MM.1S (cell line): ENCODE results near the gene SUGP2.

Source experiments
- DNase-seq: peaks from one replicate; pipeline ENCODE4 v3.0.0-alpha.2; 2015
- H2AFZ ChIP-seq: fragments of 300-600 bp; sonication (generic); 2 replicates; pipeline ENCODE4 v1.6.0; 2016; ENCODE audit warnings: antibody characterized with exemption, low read length
- H3F3A ChIP-seq: fragments of 300-600 bp; sonication (generic); 2 replicates; pipeline ENCODE4 v1.6.1; 2016; ENCODE audit warnings: mild to moderate bottlenecking, antibody characterized with exemption, low read length, moderate library complexity, mixed read lengths; ENCODE audit not compliant: insufficient read depth
- H3K27ac ChIP-seq: fragments of 300-600 bp; sonication (generic); 2 replicates; pipeline ENCODE4 v1.5.1; 2016; ENCODE audit warnings: mild to moderate bottlenecking, low read length
- H3K27me3 ChIP-seq: fragments of 300-600 bp; sonication (generic); replicated peaks from 2 replicates; pipeline ENCODE4 v1.6.0; 2016; ENCODE audit warnings: low read length; ENCODE audit not compliant: insufficient read depth
- H3K36me3 ChIP-seq: fragments of 300-600 bp; sonication (generic); replicated peaks from 2 replicates; pipeline ENCODE4 v1.6.1; 2016; ENCODE audit warnings: mild to moderate bottlenecking, low read length, mixed read lengths; ENCODE audit not compliant: insufficient read depth
- H3K4me1 ChIP-seq: fragments of 300-600 bp; sonication (generic); 2 replicates; pipeline ENCODE4 v1.6.1; 2016; ENCODE audit warnings: low read length, mixed read lengths
- H3K4me2 ChIP-seq: fragments of 300-600 bp; sonication (generic); 2 replicates; pipeline ENCODE4 v1.6.0; 2016; ENCODE audit warnings: low read depth, low read length
- H3K4me3 ChIP-seq: fragments of 300-600 bp; sonication (generic); 2 replicates; pipeline ENCODE4 v1.5.1; 2016; ENCODE audit warnings: low read length, mixed read lengths
- H3K79me2 ChIP-seq: fragments of 300-600 bp; sonication (generic); 2 replicates; pipeline ENCODE4 v1.6.1; 2016; ENCODE audit warnings: mixed run types, low read length, mixed read lengths
- H3K9ac ChIP-seq: fragments of 300-600 bp; sonication (generic); 2 replicates; pipeline ENCODE4 v1.6.1; 2016; ENCODE audit warnings: low read length, mixed read lengths
- H3K9me2 ChIP-seq: fragments of 300-600 bp; sonication (generic); replicated peaks from 2 replicates; pipeline ENCODE4 v1.6.1; 2016; ENCODE audit warnings: mild to moderate bottlenecking, low read length, mixed read lengths; ENCODE audit not compliant: insufficient read depth
- H3K9me3 ChIP-seq: fragments of 300-600 bp; sonication (generic); replicated peaks from 2 replicates; pipeline ENCODE4 v1.6.1; 2016; ENCODE audit warnings: mild to moderate bottlenecking, low read length, mixed read lengths; ENCODE audit not compliant: insufficient read depth
- H4K20me1 ChIP-seq: fragments of 300-600 bp; sonication (generic); 2 replicates; pipeline ENCODE4 v1.6.1; 2016; ENCODE audit warnings: mild to moderate bottlenecking, low read length, moderate library complexity, mixed read lengths; ENCODE audit not compliant: insufficient read depth
- EZH2 ChIP-seq: fragments of 300-600 bp; sonication (generic); optimal IDR thresholded peaks from 2 replicates; pipeline ENCODE3; 2017; ENCODE audit warnings: low read depth, mild to moderate bottlenecking, antibody characterized with exemption, low read length, mixed read lengths
- EZH2phosphoT487 ChIP-seq: fragments of 300-600 bp; sonication (generic); IDR thresholded peaks from 2 replicates; pipeline ENCODE4 v1.6.1; 2018; ENCODE audit warnings: antibody characterized with exemption, low read length
- TF ChIP-seq, protein P1 (sequence below): fragments of 300-600 bp; sonication (generic); IDR thresholded peaks from 2 replicates; pipeline ENCODE4 v1.5.1; 2016; ENCODE audit warnings: antibody characterized with exemption, low read length, mixed read lengths

Gene SUGP2

DNA sequence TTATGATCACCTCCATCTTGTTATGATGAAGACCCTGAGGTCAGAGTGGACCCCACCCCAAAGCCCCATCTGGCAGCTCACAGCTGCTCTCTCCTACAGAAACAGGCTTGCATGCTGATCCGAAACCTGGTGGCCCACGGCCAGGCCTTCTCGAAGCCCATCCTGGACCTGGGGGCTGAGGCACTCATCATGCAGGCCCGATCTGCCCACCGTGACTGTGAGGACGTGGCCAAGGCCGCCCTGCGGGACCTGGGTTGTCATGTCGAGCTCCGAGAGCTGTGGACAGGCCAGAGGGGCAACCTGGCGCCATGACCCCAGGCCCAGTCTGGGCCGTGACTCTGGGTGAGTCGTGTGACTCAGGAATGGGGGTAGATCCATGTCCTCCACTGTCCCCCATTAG is 24.0 kb upstream of the SUGP2 start:
- H3K9ac ChIP-seq = no peak overlapping the region
- no peak overlapping the region for H3K27ac ChIP-seq
- no peak overlapping the region for H2AFZ ChIP-seq
- no peak for TF ChIP-seq EZH2phosphoT487
- no peak for TF ChIP-seq EZH2
- TF ChIP-seq, protein P1, sequence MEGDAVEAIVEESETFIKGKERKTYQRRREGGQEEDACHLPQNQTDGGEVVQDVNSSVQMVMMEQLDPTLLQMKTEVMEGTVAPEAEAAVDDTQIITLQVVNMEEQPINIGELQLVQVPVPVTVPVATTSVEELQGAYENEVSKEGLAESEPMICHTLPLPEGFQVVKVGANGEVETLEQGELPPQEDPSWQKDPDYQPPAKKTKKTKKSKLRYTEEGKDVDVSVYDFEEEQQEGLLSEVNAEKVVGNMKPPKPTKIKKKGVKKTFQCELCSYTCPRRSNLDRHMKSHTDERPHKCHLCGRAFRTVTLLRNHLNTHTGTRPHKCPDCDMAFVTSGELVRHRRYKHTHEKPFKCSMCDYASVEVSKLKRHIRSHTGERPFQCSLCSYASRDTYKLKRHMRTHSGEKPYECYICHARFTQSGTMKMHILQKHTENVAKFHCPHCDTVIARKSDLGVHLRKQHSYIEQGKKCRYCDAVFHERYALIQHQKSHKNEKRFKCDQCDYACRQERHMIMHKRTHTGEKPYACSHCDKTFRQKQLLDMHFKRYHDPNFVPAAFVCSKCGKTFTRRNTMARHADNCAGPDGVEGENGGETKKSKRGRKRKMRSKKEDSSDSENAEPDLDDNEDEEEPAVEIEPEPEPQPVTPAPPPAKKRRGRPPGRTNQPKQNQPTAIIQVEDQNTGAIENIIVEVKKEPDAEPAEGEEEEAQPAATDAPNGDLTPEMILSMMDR = no peak
- H3K4me1 ChIP-seq = no peaks in the 10 kb centered on the region
- H3K9me2 ChIP-seq = no peaks in the 10 kb centered on the region
- no peak for DNase-seq
- H3K9me3 ChIP-seq = no peaks in the 10 kb centered on the region
- H3K79me2 ChIP-seq = peaks cover 3% of the 10 kb centered on the region; the same call in 1 of the 2 replicates
- H4K20me1 ChIP-seq = no peaks in the 10 kb centered on the region
- H3F3A ChIP-seq = peaks cover 6% of the 10 kb centered on the region; the same call in 1 of the 2 replicates
- no peaks in the 10 kb centered on the region for H3K27me3 ChIP-seq
- H3K4me2 ChIP-seq = no peak overlapping the region
- H3K4me3 ChIP-seq = no peak overlapping the region
- H3K36me3 ChIP-seq = 0 out of 2 replicates have a peak, but pooled peaks cover 4% of the 10 kb centered on the region

DNA sequence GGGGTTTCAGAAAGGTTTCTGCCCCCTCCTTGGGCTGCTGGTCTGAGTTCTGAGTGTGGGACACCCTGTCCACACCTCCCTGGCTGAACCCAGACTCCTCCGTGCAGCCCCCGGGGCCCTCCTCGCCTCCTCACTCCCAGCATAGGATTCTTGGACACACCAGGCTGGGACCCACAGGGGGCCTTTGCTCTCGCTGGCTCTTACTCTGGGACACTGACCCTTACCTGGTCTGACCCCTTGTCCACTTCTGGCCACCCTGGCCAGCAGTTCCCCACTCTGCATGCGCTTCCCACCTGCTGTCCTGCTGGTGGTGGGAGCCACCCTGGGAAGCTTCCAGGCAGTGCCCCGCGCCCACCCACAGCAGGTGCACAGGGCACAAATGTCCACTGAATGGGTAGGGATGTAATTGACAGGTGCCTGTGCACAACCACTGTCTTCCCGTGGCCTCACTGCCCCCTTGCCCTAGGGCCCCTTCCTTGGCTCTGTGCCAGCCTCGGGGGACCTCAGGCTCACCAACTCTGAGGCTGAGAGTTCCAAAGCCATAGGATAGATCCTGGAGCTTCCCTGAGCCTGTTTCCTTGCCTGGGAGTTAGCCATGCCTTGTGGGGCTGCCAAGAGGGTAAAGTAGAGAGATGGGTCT is 23.4 kb upstream of the SUGP2 start:
- Histone ChIP-seq H3K4me1 (no peaks in the 10 kb centered on the region), H3K27me3 (no peaks in the 10 kb centered on the region), H3K9ac (no peak overlapping the region), H3K79me2 (peaks cover 3% of the 10 kb centered on the region; the same call in 1 of the 2 replicates), H3F3A (peaks cover under 1% of the 10 kb centered on the region; the same call in 1 of the 2 replicates), H3K36me3 (0 out of 2 replicates have a peak, but pooled peaks cover 4% of the 10 kb centered on the region), H3K9me3 (no peaks in the 10 kb centered on the region), H3K4me2 (no peak overlapping the region), H2AFZ (no peak overlapping the region), H4K20me1 (no peaks in the 10 kb centered on the region), H3K9me2 (no peaks in the 10 kb centered on the region), H3K27ac (no peak overlapping the region), H3K4me3 (no peak overlapping the region)
- TF ChIP-seq EZH2phosphoT487 (no peak), EZH2 (no peak)
- TF ChIP-seq, protein P1 = no peak
- no peak for DNase-seq

DNA sequence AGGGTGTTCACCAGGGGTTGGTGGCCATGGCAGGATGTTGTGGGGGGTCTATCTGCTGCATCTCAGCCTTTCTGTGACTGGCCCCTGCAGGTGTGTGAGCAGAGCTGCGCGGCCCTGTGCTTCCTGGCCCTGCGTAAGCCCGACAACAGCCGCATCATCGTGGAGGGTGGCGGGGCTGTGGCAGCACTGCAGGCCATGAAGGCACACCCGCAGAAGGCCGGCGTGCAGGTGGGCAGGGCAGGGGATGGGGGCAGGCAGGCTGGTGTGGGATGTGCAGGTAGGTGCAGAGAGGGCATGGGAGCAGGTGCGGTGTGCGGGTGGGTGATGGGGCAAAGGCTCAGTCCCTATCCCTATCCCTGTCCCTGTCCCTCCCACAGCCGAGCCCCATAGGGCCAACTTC is 22.4 kb upstream of the SUGP2 start:
- no peak overlapping the region for H3K9ac ChIP-seq
- peaks cover 3% of the 10 kb centered on the region; the same call in 1 of the 2 replicates for H3K79me2 ChIP-seq
- H3K9me2 ChIP-seq = no peaks in the 10 kb centered on the region
- TF ChIP-seq EZH2phosphoT487 = no peak
- no peak for TF ChIP-seq EZH2
- TF ChIP-seq, protein P1 = no peak
- DNase-seq = no peak
- no peak overlapping the region for H3K4me3 ChIP-seq
- H3K9me3 ChIP-seq = no peaks in the 10 kb centered on the region
- H3K36me3 ChIP-seq = 0 out of 2 replicates have a peak, but pooled peaks cover 4% of the 10 kb centered on the region
- H3K4me1 ChIP-seq = no peaks in the 10 kb centered on the region
- H3K27me3 ChIP-seq = no peaks in the 10 kb centered on the region
- H4K20me1 ChIP-seq = no peaks in the 10 kb centered on the region
- no peak overlapping the region for H3K27ac ChIP-seq
- H3K4me2 ChIP-seq = no peak overlapping the region
- H3F3A ChIP-seq = no peaks in the 10 kb centered on the region
- no peak overlapping the region for H2AFZ ChIP-seq
